ENCODE measurements around the gene ERP27.

ERP27 gene

GRCh38 chr12:14961466-14962152 lies 23.3 kb upstream of the ERP27 start, which contains the start of gene ARHGDIB:
ARHGDIB (minus strand) TSS chr12:14961601; CDS start chr12:14950712, 10,889 bp downstream.
- peak; percentile 78 to 83 (median 81) for DNase-seq
- H3K27me3 ChIP-seq (replicated peaks; ENCODE audit: control insufficient read depth, insufficient read depth, low read length, poor library complexity, severe bottlenecking) = no peaks in the 10 kb centered on the region
- H3K36me3 ChIP-seq (ENCODE audit: control insufficient read depth, insufficient read depth, low read length) = no peaks in the 10 kb centered on the region
- H3K27ac ChIP-seq (ENCODE audit: insufficient read depth, low read length, poor library complexity, severe bottlenecking) = peak within 1 kb of the TSS; percentile 90
- peak within 1 kb of the TSS; percentile 64 for H3K4me3 ChIP-seq (ENCODE audit: insufficient read depth, low read depth, low read length, poor library complexity, severe bottlenecking)
- no peaks in the 10 kb centered on the region for H3K9me3 ChIP-seq (ENCODE audit: control insufficient read depth, low read length)
- H3K4me1 ChIP-seq (ENCODE audit: control insufficient read depth, insufficient read depth, low read length, poor library complexity, severe bottlenecking) = peaks cover 40% of the 10 kb centered on the region

- Histone ChIP-seq H3K27ac (ENCODE audit: insufficient read depth, low read length, poor library complexity, severe bottlenecking) (peak overlapping the region; percentile 90), H3K9me3 (ENCODE audit: control insufficient read depth, low read length) (no peaks in the 10 kb centered on the region), H3K4me1 (ENCODE audit: control insufficient read depth, insufficient read depth, low read length, poor library complexity, severe bottlenecking) (peaks cover 48% of the 10 kb centered on the region), H3K27me3 (replicated peaks; ENCODE audit: control insufficient read depth, insufficient read depth, low read length, poor library complexity, severe bottlenecking) (no peaks in the 10 kb centered on the region), H3K36me3 (ENCODE audit: control insufficient read depth, insufficient read depth, low read length) (no peaks in the 10 kb centered on the region), H3K4me3 (ENCODE audit: insufficient read depth, low read depth, low read length, poor library complexity, severe bottlenecking) (peak overlapping the region; percentile 64)
- DNase-seq = peak; percentile 31 to 45 (median 39)
Measured at GRCh38 chr12:14960548-14961465, 22.5 kb upstream of the ERP27 start.

- peak overlapping the region; percentile 64 for H3K4me3 ChIP-seq (ENCODE audit: insufficient read depth, low read depth, low read length, poor library complexity, severe bottlenecking)
Measured at GRCh38 chr12:14959916-14960496, 21.7 kb upstream of the ERP27 start.

GRCh38 chr12:14959463-14959862 lies 21.1 kb upstream of the ERP27 start:
- peak overlapping the region; percentile 90 for H3K27ac ChIP-seq (ENCODE audit: insufficient read depth, low read length, poor library complexity, severe bottlenecking)
- H3K4me1 ChIP-seq (ENCODE audit: control insufficient read depth, insufficient read depth, low read length, poor library complexity, severe bottlenecking) = peaks cover 53% of the 10 kb centered on the region
- DNase-seq = no peak
- H3K36me3 ChIP-seq (ENCODE audit: control insufficient read depth, insufficient read depth, low read length) = no peaks in the 10 kb centered on the region
- no peaks in the 10 kb centered on the region for H3K27me3 ChIP-seq (replicated peaks; ENCODE audit: control insufficient read depth, insufficient read depth, low read length, poor library complexity, severe bottlenecking)
- H3K4me3 ChIP-seq (ENCODE audit: insufficient read depth, low read depth, low read length, poor library complexity, severe bottlenecking) = peak overlapping the region; percentile 64
- H3K9me3 ChIP-seq (ENCODE audit: control insufficient read depth, low read length) = no peaks in the 10 kb centered on the region

More at GRCh38 chr12:14959916-14960496, 21.7 kb upstream of the ERP27 start:
- Histone ChIP-seq H3K4me1 (ENCODE audit: control insufficient read depth, insufficient read depth, low read length, poor library complexity, severe bottlenecking) (peaks cover 54% of the 10 kb centered on the region), H3K27ac (ENCODE audit: insufficient read depth, low read length, poor library complexity, severe bottlenecking) (peak overlapping the region; percentile 90), H3K9me3 (ENCODE audit: control insufficient read depth, low read length) (no peaks in the 10 kb centered on the region), H3K36me3 (ENCODE audit: control insufficient read depth, insufficient read depth, low read length) (no peaks in the 10 kb centered on the region), H3K27me3 (replicated peaks; ENCODE audit: control insufficient read depth, insufficient read depth, low read length, poor library complexity, severe bottlenecking) (no peaks in the 10 kb centered on the region)
- DNase-seq = no peak

- Histone ChIP-seq H3K4me3 (ENCODE audit: insufficient read depth, low read depth, low read length, poor library complexity, severe bottlenecking) (peak overlapping the region; percentile 64), H3K27me3 (replicated peaks; ENCODE audit: control insufficient read depth, insufficient read depth, low read length, poor library complexity, severe bottlenecking) (no peaks in the 10 kb centered on the region), H3K4me1 (ENCODE audit: control insufficient read depth, insufficient read depth, low read length, poor library complexity, severe bottlenecking) (peaks cover 53% of the 10 kb centered on the region), H3K36me3 (ENCODE audit: control insufficient read depth, insufficient read depth, low read length) (no peaks in the 10 kb centered on the region), H3K9me3 (ENCODE audit: control insufficient read depth, low read length) (no peaks in the 10 kb centered on the region), H3K27ac (ENCODE audit: insufficient read depth, low read length, poor library complexity, severe bottlenecking) (peak overlapping the region; percentile 90)
- DNase-seq = no peak
Measured at GRCh38 chr12:14959126-14959440, 20.7 kb upstream of the ERP27 start.

GRCh38 chr12:14958361-14959125 lies 20.2 kb upstream of the ERP27 start:
- Histone ChIP-seq H3K9me3 (ENCODE audit: control insufficient read depth, low read length) (no peaks in the 10 kb centered on the region), H3K27me3 (replicated peaks; ENCODE audit: control insufficient read depth, insufficient read depth, low read length, poor library complexity, severe bottlenecking) (no peaks in the 10 kb centered on the region), H3K4me1 (ENCODE audit: control insufficient read depth, insufficient read depth, low read length, poor library complexity, severe bottlenecking) (peaks cover 53% of the 10 kb centered on the region), H3K36me3 (ENCODE audit: control insufficient read depth, insufficient read depth, low read length) (no peaks in the 10 kb centered on the region), H3K27ac (ENCODE audit: insufficient read depth, low read length, poor library complexity, severe bottlenecking) (peak overlapping the region; percentile 90), H3K4me3 (ENCODE audit: insufficient read depth, low read depth, low read length, poor library complexity, severe bottlenecking) (peak overlapping the region; percentile 64)
- no peak for DNase-seq

- Histone ChIP-seq H3K36me3 (ENCODE audit: control insufficient read depth, insufficient read depth, low read length) (no peaks in the 10 kb centered on the region), H3K27me3 (replicated peaks; ENCODE audit: control insufficient read depth, insufficient read depth, low read length, poor library complexity, severe bottlenecking) (no peaks in the 10 kb centered on the region), H3K4me1 (ENCODE audit: control insufficient read depth, insufficient read depth, low read length, poor library complexity, severe bottlenecking) (peaks cover 45% of the 10 kb centered on the region), H3K27ac (ENCODE audit: insufficient read depth, low read length, poor library complexity, severe bottlenecking) (peak overlapping the region; percentile 90), H3K9me3 (ENCODE audit: control insufficient read depth, low read length) (no peaks in the 10 kb centered on the region), H3K4me3 (ENCODE audit: insufficient read depth, low read depth, low read length, poor library complexity, severe bottlenecking) (peak overlapping the region; percentile 64)
- no peak for DNase-seq
Measured at GRCh38 chr12:14957551-14958168, 19.3 kb upstream of the ERP27 start.

- H3K36me3 ChIP-seq (ENCODE audit: control insufficient read depth, insufficient read depth, low read length) = no peaks in the 10 kb centered on the region
- peak overlapping the region; percentile 90 for H3K27ac ChIP-seq (ENCODE audit: insufficient read depth, low read length, poor library complexity, severe bottlenecking)
- no peaks in the 10 kb centered on the region for H3K27me3 ChIP-seq (replicated peaks; ENCODE audit: control insufficient read depth, insufficient read depth, low read length, poor library complexity, severe bottlenecking)
- no peak for DNase-seq
- H3K4me3 ChIP-seq (ENCODE audit: insufficient read depth, low read depth, low read length, poor library complexity, severe bottlenecking) = peak overlapping the region; percentile 64
- H3K4me1 ChIP-seq (ENCODE audit: control insufficient read depth, insufficient read depth, low read length, poor library complexity, severe bottlenecking) = peaks cover 50% of the 10 kb centered on the region
- no peaks in the 10 kb centered on the region for H3K9me3 ChIP-seq (ENCODE audit: control insufficient read depth, low read length)
Measured at GRCh38 chr12:14956905-14957304, 18.6 kb upstream of the ERP27 start.
